HEK293T (cell line): ENCODE data around the gene GALNT14.

ENCODE experiments used
- CTCF ChIA-PET: fragments of 350-600 bp; formaldehyde crosslinking; extraction: SDS; loops from one replicate; lab custom pipeline; 2021; ENCODE audit warnings: antibody characterized with exemption, inconsistent platforms; lab: Yijun Ruan, JAX
- POLR2A ChIA-PET: fragments of 350-600 bp; formaldehyde crosslinking; extraction: SDS; loops from one replicate; lab custom pipeline; 2020; ENCODE audit warnings: antibody characterized with exemption, inconsistent platforms; lab: Yijun Ruan, JAX
- DNase-seq: peaks from one replicate; pipeline ENCODE4 v3.0.0; 2012; ENCODE audit warnings: mixed read lengths; ENCODE audit errors: extremely low spot score
- ARNT ChIP-seq: fragments of 450-650 bp; IDR thresholded peaks from 2 replicates; pipeline ENCODE4 v1.6.1; 2017; ENCODE audit warnings: mild to moderate bottlenecking
- BHLHE40 ChIP-seq: fragments of 450-650 bp; IDR thresholded peaks from 2 replicates; pipeline ENCODE4 v1.6.1; 2016; ENCODE audit warnings: mild to moderate bottlenecking, moderate library complexity, borderline replicate concordance
- CTBP1 ChIP-seq: fragments of 450-650 bp; IDR thresholded peaks from 2 replicates; pipeline ENCODE4 v1.6.1; 2016; ENCODE audit warnings: borderline replicate concordance
- ELF4 ChIP-seq: fragments of 450-650 bp; IDR thresholded peaks from 2 replicates; pipeline ENCODE4 v1.6.1; 2017; ENCODE audit warnings: antibody characterized with exemption
- FOXA1 ChIP-seq: fragments of 450-650 bp; IDR thresholded peaks from 2 replicates; pipeline ENCODE4 v1.6.1; 2016; ENCODE audit warnings: mild to moderate bottlenecking
- FOXK2 ChIP-seq: fragments of 450-650 bp; IDR thresholded peaks from 2 replicates; pipeline ENCODE4 v1.6.1; 2016; ENCODE audit warnings: mild to moderate bottlenecking
- FOXM1 ChIP-seq: fragments of 450-650 bp; IDR thresholded peaks from 2 replicates; pipeline ENCODE4 v1.6.1; 2017; ENCODE audit warnings: mild to moderate bottlenecking, borderline replicate concordance
- HDGF ChIP-seq: fragments of 450-650 bp; IDR thresholded peaks from 2 replicates; pipeline ENCODE4 v1.6.1; 2017; ENCODE audit warnings: antibody characterized with exemption, borderline replicate concordance
- L3MBTL2 ChIP-seq: fragments of 450-650 bp; conservative IDR thresholded peaks from 2 replicates; pipeline ENCODE4 v1.6.1; 2016; ENCODE audit warnings: mild to moderate bottlenecking
- LEF1 ChIP-seq: fragments of 450-650 bp; IDR thresholded peaks from 2 replicates; pipeline ENCODE4 v1.6.1; 2017; ENCODE audit warnings: mild to moderate bottlenecking, borderline replicate concordance
- NFRKB ChIP-seq: fragments of 450-650 bp; IDR thresholded peaks from 2 replicates; pipeline ENCODE4 v1.6.1; 2016; ENCODE audit warnings: mild to moderate bottlenecking, moderate library complexity
- PKNOX1 ChIP-seq: fragments of 450-650 bp; IDR thresholded peaks from 2 replicates; pipeline ENCODE4 v1.6.1; 2016
- SP1 ChIP-seq: fragments of 450-650 bp; IDR thresholded peaks from 2 replicates; pipeline ENCODE4 v1.6.1; 2017
- SUZ12 ChIP-seq: fragments of 450-650 bp; IDR thresholded peaks from 2 replicates; pipeline ENCODE4 v1.6.1; 2016; ENCODE audit warnings: mild to moderate bottlenecking
- TARDBP ChIP-seq: fragments of 450-650 bp; IDR thresholded peaks from 2 replicates; pipeline ENCODE4 v1.6.1; 2016
- ZNF384 ChIP-seq: fragments of 450-650 bp; IDR thresholded peaks from 2 replicates; pipeline ENCODE4 v1.6.1; 2016

GALNT14 gene

GRCh38 chr2:30880516-30880915 is 257.7 kb downstream of the GALNT14 start:
- ChIA-PET CTCF (no interaction called here), POLR2A (no interaction called here)
- no peak for DNase-seq
- TF ChIP-seq ELF4 (no peak), CTBP1 (no peak), ZNF384 (no peak), HDGF (no peak), FOXM1 (no peak), NFRKB (no peak), PKNOX1 (no peak), LEF1 (no peak), L3MBTL2 (no peak), ARNT (no peak), FOXK2 (no peak), FOXA1 (no peak), SUZ12 (no peak), BHLHE40 (no peak), SP1 (no peak), TARDBP (no peak)

- ChIA-PET CTCF (no interaction called here), POLR2A (no interaction called here)
- no peak for DNase-seq
- TF ChIP-seq TARDBP, result no peak
- no peak for TF ChIP-seq ARNT
- no peak for TF ChIP-seq HDGF
- no peak for TF ChIP-seq PKNOX1
- TF ChIP-seq CTBP1, result no peak
- no peak for TF ChIP-seq BHLHE40
- no peak for TF ChIP-seq LEF1
- no peak for TF ChIP-seq L3MBTL2
- TF ChIP-seq SUZ12, result no peak
- no peak for TF ChIP-seq FOXM1
Measured at GRCh38 chr2:30877833-30878232, 260.4 kb downstream of the GALNT14 start.

- ChIA-PET POLR2A (no interaction called here), CTCF (interaction anchor here (1.0 to 1.3 kb wide), 2 partner anchors 708 to 1293 kb away, joined by 5 read pairs; partner anchors contain the start of gene SLC30A6)
- TF ChIP-seq ARNT (no peak), TARDBP (no peak), NFRKB (no peak), L3MBTL2 (no peak), FOXK2 (no peak), SP1 (no peak), SUZ12 (no peak), FOXM1 (no peak), HDGF (no peak), PKNOX1 (no peak), ELF4 (no peak)
- no peak for DNase-seq
Measured at GRCh38 chr2:30872797-30873196, 265.4 kb downstream of the GALNT14 start.

- ChIA-PET POLR2A (no interaction called here), CTCF (interaction anchor here (1.0 to 1.3 kb wide), 2 partner anchors 708 to 1293 kb away, joined by 5 read pairs; partner anchors contain the start of gene SLC30A6)
- TF ChIP-seq ZNF384, result no peak
- no peak for DNase-seq
Measured at GRCh38 chr2:30871980-30872789, 266.1 kb downstream of the GALNT14 start.

GRCh38 chr2:30871440-30871839 is 266.8 kb downstream of the GALNT14 start:
- TF ChIP-seq ARNT (no peak), BHLHE40 (no peak), SP1 (no peak), ZNF384 (no peak), PKNOX1 (no peak), LEF1 (no peak), NFRKB (no peak), ELF4 (no peak), FOXA1 (no peak), SUZ12 (no peak), HDGF (no peak), CTBP1 (no peak), FOXK2 (no peak), L3MBTL2 (no peak)
- POLR2A ChIA-PET, result no interaction called here
- DNase-seq, result no peak
- CTCF ChIA-PET, result no interaction called here
